22Rv1 (cell line): ENCODE measurements around the gene MAP4K4.

Experiments used
- H3K27ac ChIP-seq: fragments of 450-650 bp; 2 replicates; pipeline ENCODE4 v1.5.1; 2017
- CTCF ChIP-seq: fragments of 450-650 bp; IDR thresholded peaks from 2 replicates; pipeline ENCODE4 v1.5.1; 2017; ENCODE audit warnings: mild to moderate bottlenecking
- ZFX ChIP-seq: fragments of 450-650 bp; IDR thresholded peaks from 2 replicates; pipeline ENCODE4 v1.6.1; 2017; ENCODE audit warnings: antibody characterized with exemption, borderline replicate concordance

MAP4K4 gene

GRCh38 chr2:101837354-101837753 is 139.8 kb downstream of the MAP4K4 start:
- H3K27ac ChIP-seq, result no peak overlapping the region
- TF ChIP-seq CTCF (no peak), ZFX (no peak)

- TF ChIP-seq CTCF (no peak), ZFX (no peak)
- no peak overlapping the region for H3K27ac ChIP-seq
Measured at GRCh38 chr2:101841679-101842327, 144.3 kb downstream of the MAP4K4 start.

GRCh38 chr2:101842471-101842870 is 145.0 kb downstream of the MAP4K4 start:
- TF ChIP-seq ZFX, result no peak
- no peak for TF ChIP-seq CTCF
- H3K27ac ChIP-seq, result no peak overlapping the region

GRCh38 chr2:101843048-101843447 is 145.5 kb downstream of the MAP4K4 start:
- TF ChIP-seq ZFX, result no peak
- no peak for TF ChIP-seq CTCF
- no peak overlapping the region for H3K27ac ChIP-seq

GRCh38 chr2:101843471-101843870 is 146.0 kb downstream of the MAP4K4 start:
- TF ChIP-seq ZFX, result no peak
- no peak for TF ChIP-seq CTCF
- no peak overlapping the region for H3K27ac ChIP-seq

GRCh38 chr2:101844055-101844635 is 146.6 kb downstream of the MAP4K4 start:
- no peak overlapping the region for H3K27ac ChIP-seq
- TF ChIP-seq CTCF (no peak), ZFX (no peak)

- TF ChIP-seq CTCF (no peak), ZFX (no peak)
- H3K27ac ChIP-seq, result no peak overlapping the region
Measured at GRCh38 chr2:101846973-101847372, 149.5 kb downstream of the MAP4K4 start.
